Measurements from ENCODE around the gene TBX4.

GRCh38 chr17:61403801-61404662 lies 48.2 kb upstream of the TBX4 start:
- TF ChIP-seq CTCF (IDR thresholded peaks at IDR 0.05), result no peak
- no peak for TF ChIP-seq MAFK (IDR thresholded peaks at IDR 0.05; ENCODE audit: partially characterized antibody)
- no peak for TF ChIP-seq POLR2A (IDR thresholded peaks at IDR 0.05; ENCODE audit: low read length)

Measured in A549 (cell line).